Measurements from ENCODE around the gene SCGB1C2.

SCGB1C2 gene

GRCh38 chr17:177155-177554, 39.8 kb downstream of the SCGB1C2 start:
- Histone ChIP-seq H3K27me3 (peaks cover 0 to 13% (median 0%) of the 10 kb centered on the region in 11 experiments; a peak in 8 of 22 replicates), H4K20me1 (no peaks in the 10 kb centered on the region; a peak in 2 of 22 replicates), H3K27ac (no peak overlapping the region), H3K4me1 (peaks cover 0 to 20% (median 13%) of the 10 kb centered on the region in 10 experiments; a peak in 12 of 20 replicates), H3K9ac (no peak overlapping the region), H3K9me3 (replicated peaks in 1 of 11) (no peaks in the 10 kb centered on the region), H3K4me3 (no peak overlapping the region), H3K36me3 (no peaks in the 10 kb centered on the region), H3K4me2 (no peak overlapping the region)
- no peak for TF ChIP-seq Cebpa-rat (IDR thresholded peaks at IDR 0.05)

DNA sequence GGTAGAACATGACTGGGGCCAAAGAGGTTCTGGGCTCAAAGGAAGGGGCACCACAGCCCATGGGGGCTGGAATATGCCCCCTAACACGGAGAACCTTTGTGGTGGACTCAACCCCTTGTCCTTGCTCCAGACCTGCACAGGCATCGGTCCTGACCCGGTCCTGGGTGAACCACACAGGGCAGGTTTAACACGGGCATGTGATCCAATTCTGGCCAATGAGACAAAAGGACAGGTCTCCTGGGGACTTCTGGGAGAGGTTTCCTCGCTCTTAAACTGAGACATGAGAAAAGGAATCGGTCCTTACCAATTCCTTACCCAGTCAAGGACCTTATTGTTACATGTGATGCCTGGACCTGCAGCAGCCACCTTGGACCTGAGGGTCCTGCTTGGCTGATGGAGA, 40.4 kb downstream of the SCGB1C2 start:
- no peak overlapping the region for H3K27ac ChIP-seq
- peaks cover 0 to 13% (median 0%) of the 10 kb centered on the region in 11 experiments; a peak in 8 of 22 replicates for H3K27me3 ChIP-seq
- no peak for TF ChIP-seq Cebpa-rat (IDR thresholded peaks at IDR 0.05)
- no peaks in the 10 kb centered on the region for H3K9me3 ChIP-seq (replicated peaks in 1 of 11)
- no peaks in the 10 kb centered on the region for H3K36me3 ChIP-seq
- no peaks in the 10 kb centered on the region; a peak in 1 of 22 replicates for H4K20me1 ChIP-seq
- no peak overlapping the region for H3K9ac ChIP-seq
- no peak overlapping the region for H3K4me2 ChIP-seq
- H3K4me1 ChIP-seq: peaks cover 0 to 17% (median 12%) of the 10 kb centered on the region in 10 experiments; a peak in 12 of 20 replicates
- H3K4me3 ChIP-seq: no peak overlapping the region

DNA sequence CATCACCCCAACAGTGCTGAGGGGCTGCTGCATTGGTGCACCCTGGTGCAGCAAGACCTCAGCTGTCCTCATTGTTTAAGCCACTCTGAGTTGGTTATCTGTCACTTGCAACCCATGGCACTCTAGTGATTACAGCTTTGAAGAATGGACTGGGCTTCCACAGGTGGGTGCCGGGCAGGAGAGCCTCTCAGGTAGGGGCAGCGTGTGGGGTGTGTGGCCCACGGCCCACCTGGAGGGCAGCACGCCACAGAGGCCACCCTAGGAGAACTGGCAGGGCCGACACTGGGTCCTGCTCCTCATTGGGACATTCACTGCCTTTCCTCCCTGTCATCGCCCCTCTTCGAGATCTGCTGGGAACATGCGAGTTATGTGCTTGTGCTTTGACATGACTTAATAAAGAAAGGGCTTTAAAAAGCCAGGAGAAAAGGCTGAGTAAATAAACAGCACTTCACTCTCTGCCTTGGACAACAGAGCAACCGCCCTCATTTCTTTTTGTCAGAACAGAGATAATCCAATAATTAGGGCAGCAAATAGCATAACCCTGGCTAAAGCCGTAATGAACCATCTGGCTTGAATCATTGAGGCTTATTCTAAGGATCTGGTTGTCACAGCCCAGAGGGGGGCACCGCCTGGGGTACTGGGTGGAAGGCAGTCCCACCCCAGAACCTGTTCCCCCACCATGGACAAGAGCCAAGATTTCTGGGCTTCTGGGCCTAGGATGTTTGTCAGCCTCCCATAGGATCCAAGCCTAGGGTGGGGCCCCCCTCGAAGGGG, 41.1 kb downstream of the SCGB1C2 start:
- H3K27ac ChIP-seq: no peak overlapping the region
- H3K4me2 ChIP-seq: no peak overlapping the region
- no peak for TF ChIP-seq Cebpa-rat (IDR thresholded peaks at IDR 0.05)
- H3K9ac ChIP-seq: no peak overlapping the region
- peaks cover 0 to 10% (median 6%) of the 10 kb centered on the region in 10 experiments; a peak in 9 of 20 replicates for H3K4me1 ChIP-seq
- H4K20me1 ChIP-seq: no peaks in the 10 kb centered on the region; a peak in 1 of 22 replicates
- no peak overlapping the region for H3K4me3 ChIP-seq
- peaks cover 0 to 13% (median 0%) of the 10 kb centered on the region in 11 experiments; a peak in 8 of 22 replicates for H3K27me3 ChIP-seq
- H3K36me3 ChIP-seq: no peaks in the 10 kb centered on the region
- no peaks in the 10 kb centered on the region for H3K9me3 ChIP-seq (replicated peaks in 1 of 11)

DNA sequence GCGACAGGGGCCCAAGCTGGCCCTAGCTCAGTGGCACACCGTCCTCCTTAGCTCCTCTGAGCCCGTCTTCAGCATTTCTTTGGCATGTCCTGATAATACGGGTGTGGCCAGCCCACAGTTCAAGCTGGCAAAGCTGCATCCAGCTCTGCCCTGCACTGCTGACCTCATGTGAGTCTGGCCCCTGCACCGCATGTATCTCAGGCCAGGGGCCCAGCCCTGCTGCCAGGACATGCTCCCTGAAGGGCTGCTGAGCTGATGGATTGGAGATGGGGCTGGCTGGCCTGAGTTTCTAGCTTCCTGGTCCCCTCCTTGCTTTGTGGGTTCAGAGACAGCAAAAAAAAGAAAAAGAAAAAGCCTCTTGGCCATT, 41.7 kb downstream of the SCGB1C2 start:
- peaks cover 0 to 13% (median 0%) of the 10 kb centered on the region in 11 experiments; a peak in 8 of 22 replicates for H3K27me3 ChIP-seq

GRCh38 chr17:179781-180380, 42.5 kb downstream of the SCGB1C2 start:
- no peak overlapping the region for H3K9ac ChIP-seq
- no peak for TF ChIP-seq Cebpa-rat (IDR thresholded peaks at IDR 0.05)
- H3K36me3 ChIP-seq: no peaks in the 10 kb centered on the region
- peaks cover 0 to 10% (median 6%) of the 10 kb centered on the region in 10 experiments; a peak in 7 of 20 replicates for H3K4me1 ChIP-seq
- H4K20me1 ChIP-seq: no peaks in the 10 kb centered on the region; a peak in 1 of 22 replicates
- H3K4me3 ChIP-seq: no peak overlapping the region
- H3K27me3 ChIP-seq: peaks cover 0 to 13% (median 0%) of the 10 kb centered on the region in 11 experiments; a peak in 8 of 22 replicates
- no peaks in the 10 kb centered on the region for H3K9me3 ChIP-seq (replicated peaks in 1 of 11)
- H3K27ac ChIP-seq: no peak overlapping the region
- H3K4me2 ChIP-seq: no peak overlapping the region

More for the DNA sequence above, 41.7 kb downstream of the SCGB1C2 start:
- H3K9me3 ChIP-seq (replicated peaks in 1 of 11): no peaks in the 10 kb centered on the region
- H3K4me2 ChIP-seq: no peak overlapping the region
- H3K4me1 ChIP-seq: peaks cover 0 to 10% (median 6%) of the 10 kb centered on the region in 10 experiments; a peak in 7 of 20 replicates
- H3K4me3 ChIP-seq: no peak overlapping the region
- no peaks in the 10 kb centered on the region for H3K36me3 ChIP-seq
- no peak for TF ChIP-seq Cebpa-rat (IDR thresholded peaks at IDR 0.05)
- no peaks in the 10 kb centered on the region; a peak in 1 of 22 replicates for H4K20me1 ChIP-seq
- no peak overlapping the region for H3K27ac ChIP-seq
- H3K9ac ChIP-seq: no peak overlapping the region

DNA sequence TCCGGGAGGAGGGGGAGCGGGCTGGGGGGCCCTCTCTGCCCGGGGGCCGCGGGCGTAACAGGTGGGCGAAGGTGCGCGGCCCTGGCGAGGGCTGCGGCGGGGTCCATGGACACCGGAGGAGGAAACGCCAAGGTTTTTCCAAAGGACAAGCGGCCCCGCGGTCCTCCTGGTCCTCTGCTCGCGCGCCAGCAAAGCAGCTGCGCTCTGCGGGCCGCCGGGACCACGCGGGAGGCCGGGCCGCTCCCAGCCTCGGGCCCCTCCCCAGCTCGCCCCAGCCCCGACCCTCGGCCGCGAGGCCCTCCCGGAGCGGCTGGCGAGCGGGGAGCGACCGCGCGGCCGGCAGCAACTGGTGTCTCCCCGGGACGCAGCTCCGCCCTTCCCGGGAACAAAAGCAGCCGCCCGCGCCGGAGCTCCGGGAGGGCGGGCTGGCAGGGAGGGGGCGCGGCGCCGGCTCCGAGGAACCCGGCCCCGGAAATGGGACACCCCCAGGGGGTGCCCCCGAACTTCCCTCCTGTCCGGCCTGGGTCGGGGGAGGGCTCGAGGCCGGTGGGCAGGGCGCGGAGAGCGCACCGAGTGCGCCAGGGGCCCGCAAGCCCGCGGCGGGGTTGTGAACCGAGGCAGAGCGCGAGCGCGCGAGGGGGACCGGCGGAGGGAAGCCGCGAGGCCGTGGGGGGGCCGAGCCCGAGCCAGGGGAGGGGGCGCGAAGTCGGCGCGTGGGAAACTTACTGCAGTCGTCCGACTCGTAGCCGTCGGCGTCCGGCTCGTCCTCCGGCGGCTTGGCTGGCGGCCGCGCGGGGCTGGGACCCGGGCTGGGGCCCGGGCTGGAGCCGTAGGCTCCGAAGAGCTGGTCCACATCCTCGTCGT, 43.2 kb downstream of the SCGB1C2 start:
- H3K4me2 ChIP-seq: no peak overlapping the region
- no peak overlapping the region for H3K4me3 ChIP-seq
- no peak overlapping the region for H3K27ac ChIP-seq
- no peak for TF ChIP-seq Cebpa-rat (IDR thresholded peaks at IDR 0.05)
- H3K9ac ChIP-seq: no peak overlapping the region
- no peaks in the 10 kb centered on the region for H3K36me3 ChIP-seq
- no peaks in the 10 kb centered on the region; a peak in 1 of 22 replicates for H4K20me1 ChIP-seq
- no peaks in the 10 kb centered on the region for H3K9me3 ChIP-seq (replicated peaks in 1 of 11)
- H3K4me1 ChIP-seq: peaks cover 0 to 6% (median under 1%) of the 10 kb centered on the region in 10 experiments; a peak in 7 of 20 replicates
- H3K27me3 ChIP-seq: peaks cover 0 to 13% (median 0%) of the 10 kb centered on the region in 11 experiments; a peak in 8 of 22 replicates

DNA sequence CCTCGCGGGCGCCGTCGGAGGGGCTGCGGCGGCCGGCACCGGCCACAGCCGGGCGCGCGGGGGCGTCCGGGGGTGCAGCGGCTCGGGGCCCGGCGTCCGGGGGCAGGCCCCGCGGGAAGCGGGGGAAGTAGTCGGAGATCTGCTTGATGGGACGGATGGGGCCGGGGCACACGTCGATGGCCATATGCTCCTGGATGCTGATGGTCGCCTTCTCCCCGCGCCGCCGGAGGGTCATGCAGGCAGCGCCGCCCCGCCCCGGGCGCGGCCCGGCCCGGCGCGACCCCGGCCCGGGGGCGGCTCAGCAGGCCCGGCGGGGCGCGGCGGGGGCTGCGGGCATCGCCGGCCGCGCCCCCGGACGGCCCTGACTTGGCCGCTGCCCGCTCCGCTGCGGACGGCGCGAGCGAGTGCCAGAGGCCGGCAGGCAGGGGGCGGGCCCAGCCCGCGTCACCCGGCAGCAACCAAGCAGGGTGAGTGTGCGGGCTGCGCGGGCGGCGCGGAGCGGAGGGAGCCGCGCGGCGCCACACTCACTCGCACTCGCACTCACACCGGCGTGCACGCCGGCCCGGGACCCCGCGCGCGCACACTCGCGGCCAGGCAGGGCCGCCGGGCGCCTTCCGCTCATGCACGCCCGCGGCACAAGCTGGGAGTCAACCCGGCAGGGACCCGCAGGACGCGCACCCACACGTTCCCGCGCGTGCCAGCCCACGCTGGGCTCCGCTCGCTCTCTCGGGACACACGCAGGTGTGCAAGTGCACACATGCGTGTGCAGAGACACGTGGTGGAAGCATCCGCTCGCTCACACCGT, 44.1 kb downstream of the SCGB1C2 start, which contains the start of gene DOC2B:
Gene DOC2B, minus strand, starts transcription at position 406 of the 805 bp plus-strand sequence. Its CDS starts 171 bp downstream, at position 235.
- Histone ChIP-seq H3K9me3 (replicated peaks in 1 of 11) (no peaks in the 10 kb centered on the region), H3K27ac (no peak within 1 kb of the TSS), H3K36me3 (no peaks in the 10 kb centered on the region), H3K27me3 (peaks cover 0 to 13% (median 0%) of the 10 kb centered on the region in 11 experiments; a peak in 8 of 22 replicates), H3K4me1 (no peaks in the 10 kb centered on the region), H3K4me3 (no peak within 1 kb of the TSS), H3K9ac (no peak within 1 kb of the TSS), H3K4me2 (no peak within 1 kb of the TSS), H4K20me1 (no peaks in the 10 kb centered on the region; a peak in 1 of 22 replicates)
- TF ChIP-seq Cebpa-rat (IDR thresholded peaks at IDR 0.05): no peak
